Tibial nerve (tissue), 4 donors: ENCODE measurements around the gene VDAC1. TPM values are rescaled to one million over a fixed set of nuclear protein-coding genes. Genes with fewer than 3 reads are reported as not detected.

Source experiments
- DNase-seq, 2 donors: peaks; one replicate each; pipeline ENCODE4 v3.0.0-alpha.2; 2019; ENCODE audit warnings: low spot score in 2 of 2
- H3K27ac ChIP-seq, 4 donors: fragments of 200-600 bp; sonication (generic) in 3 of 4; one replicate each; pipeline ENCODE4 v1.5.1; 2017 to 2019; ENCODE audit warnings: mild to moderate bottlenecking in 1 of 4
- H3K27me3 ChIP-seq, 2 donors: fragments of 200-600 bp; sonication (generic) in 1 of 2; one replicate each; pipeline versions ENCODE4 v1.5.1 to v1.6.0; 2017 to 2019
- H3K36me3 ChIP-seq, 3 donors: fragments of 200-600 bp; sonication (generic); one replicate each; pipeline ENCODE4 v1.5.1; 2018 to 2019
- H3K4me1 ChIP-seq, 4 donors: fragments of 200-600 bp; sonication (generic) in 3 of 4; one replicate each; pipeline ENCODE4 v1.5.1; 2017 to 2019
- H3K4me3 ChIP-seq, 4 donors: fragments of 200-600 bp; sonication (generic) in 3 of 4; one replicate each; pipeline ENCODE4 v1.5.1; 2017 to 2019; ENCODE audit warnings: mild to moderate bottlenecking in 1 of 4, moderate library complexity in 1 of 4
- H3K9me3 ChIP-seq, 4 donors: fragments of 200-600 bp; sonication (generic) in 3 of 4; one replicate each; pipeline ENCODE4 v1.5.1; 2017 to 2019
- CTCF ChIP-seq, 5 experiments: fragments of 200-600 bp in 3 of 5; fragments of 450-650 bp in 2 of 5; sonication (generic) in 3 of 5; IDR thresholded peaks; one replicate each; pipeline ENCODE4 v1.5.1; 2016 to 2019; ENCODE audit warnings: antibody characterized with exemption in 5 of 5, mild to moderate bottlenecking in 3 of 5, moderate library complexity in 2 of 5
- EP300 ChIP-seq, 2 donors: sonication (generic); formaldehyde crosslinking; IDR thresholded peaks; one replicate each; pipeline ENCODE4 v1.6.1; 2017; ENCODE audit warnings: antibody characterized with exemption in 2 of 2, mild to moderate bottlenecking in 1 of 2
- POLR2A ChIP-seq, 2 donors: fragments of 450-650 bp; IDR thresholded peaks; one replicate each; pipeline ENCODE4 v1.6.1; 2017; ENCODE audit warnings: antibody characterized with exemption in 2 of 2, mild to moderate bottlenecking in 2 of 2, moderate library complexity in 2 of 2
- WGBS, 2 donors: methylation state at CpG; one replicate each; pipeline ENCODE4 v1.1.5; 2018; 5-methylcytosine and 5-hydroxymethylcytosine counted together
- total RNA-seq, 4 donors: library from RNA; depleted of rRNA; stranded (reverse); fragments of >200 nt; gene quantifications; one replicate each; pipeline ENCODE4 v1.1.0, GENCODE V29; 2016

Gene VDAC1
- total RNA-seq, 4 donors from 2014 or later: 64.7 to 103 (median 71.9) TPM

GRCh38 chr5:133985540-133986180 lies 19.1 kb downstream of the VDAC1 start:
- Histone ChIP-seq H3K4me3 (no peak overlapping the region), H3K27me3 (no peaks in the 10 kb centered on the region), H3K36me3 (peaks cover 0 to 91% (median 8%) of the 10 kb centered on the region in 3 donors), H3K27ac (no peak overlapping the region), H3K9me3 (no peaks in the 10 kb centered on the region), H3K4me1 (peaks cover 0 to 9% (median 0%) of the 10 kb centered on the region in 4 donors)
- TF ChIP-seq CTCF (IDR thresholded peaks at IDR 0.05) (no peak), POLR2A (IDR thresholded peaks at IDR 0.05) (no peak), EP300 (IDR thresholded peaks at IDR 0.05) (no peak)
- WGBS, 2 donors: 67 to 71% methylated on average over 3 of the region's 3 CpGs
- no peak for DNase-seq

- 88 to 90% methylated on average over 5 of the region's 5 CpGs for WGBS, 2 donors
- Histone ChIP-seq H3K36me3 (peaks cover 0 to 79% (median 0%) of the 10 kb centered on the region in 3 donors), H3K9me3 (no peaks in the 10 kb centered on the region), H3K27me3 (no peaks in the 10 kb centered on the region), H3K4me3 (no peak overlapping the region), H3K27ac (no peak overlapping the region), H3K4me1 (peaks cover 0 to 12% (median 0%) of the 10 kb centered on the region in 4 donors)
- TF ChIP-seq POLR2A (IDR thresholded peaks at IDR 0.05) (no peak), CTCF (IDR thresholded peaks at IDR 0.05) (no peak), EP300 (IDR thresholded peaks at IDR 0.05) (no peak)
- DNase-seq: no peak
These were observed 21.1 kb downstream of the VDAC1 start for GRCh38 chr5:133983674-133984073.

- TF ChIP-seq POLR2A (IDR thresholded peaks at IDR 0.05) (no peak), EP300 (IDR thresholded peaks at IDR 0.05) (no peak), CTCF (IDR thresholded peaks at IDR 0.05) (no peak)
- no peaks in the 10 kb centered on the region for H3K27me3 ChIP-seq
- H3K27ac ChIP-seq: no peak overlapping the region
- H3K4me3 ChIP-seq: no peak overlapping the region
- DNase-seq: no peak
- peaks cover 0 to 76% (median 0%) of the 10 kb centered on the region in 3 donors for H3K36me3 ChIP-seq
- 67 to 68% methylated on average over 1 of the region's 1 CpG for WGBS, 2 donors
- peaks cover 0 to 29% (median 2%) of the 10 kb centered on the region in 4 donors for H3K4me1 ChIP-seq
- no peaks in the 10 kb centered on the region for H3K9me3 ChIP-seq
These were observed 23.1 kb downstream of the VDAC1 start for GRCh38 chr5:133981714-133982113.

GRCh38 chr5:133980652-133981051 lies 24.1 kb downstream of the VDAC1 start:
- H3K4me3 ChIP-seq: no peak overlapping the region
- peaks cover 0 to 78% (median 6%) of the 10 kb centered on the region in 3 donors for H3K36me3 ChIP-seq
- WGBS, 2 donors: 78 to 81% methylated on average over 7 of the region's 7 CpGs
- no peaks in the 10 kb centered on the region for H3K9me3 ChIP-seq
- H3K4me1 ChIP-seq: peaks cover 0 to 22% (median 2%) of the 10 kb centered on the region in 4 donors
- DNase-seq: no peak
- TF ChIP-seq EP300 (IDR thresholded peaks at IDR 0.05) (no peak), CTCF (IDR thresholded peaks at IDR 0.05) (no peak), POLR2A (IDR thresholded peaks at IDR 0.05) (no peak)
- H3K27ac ChIP-seq: no peak overlapping the region
- no peaks in the 10 kb centered on the region for H3K27me3 ChIP-seq

GRCh38 chr5:133978943-133979342 lies 25.8 kb downstream of the VDAC1 start:
- peaks cover 5 to 80% (median 10%) of the 10 kb centered on the region in 3 donors for H3K36me3 ChIP-seq
- WGBS, 2 donors: 82 to 86% methylated on average over 3 of the region's 3 CpGs
- no peak for DNase-seq

More at GRCh38 chr5:133978943-133979342, 25.8 kb downstream of the VDAC1 start:
- Histone ChIP-seq H3K4me3 (no peak overlapping the region), H3K27ac (peak overlapping the region in 1 of 4 donors; percentile 73), H3K4me1 (peaks cover 0 to 21% (median 2%) of the 10 kb centered on the region in 4 donors), H3K27me3 (no peaks in the 10 kb centered on the region), H3K9me3 (no peaks in the 10 kb centered on the region)
- TF ChIP-seq CTCF (IDR thresholded peaks at IDR 0.05) (no peak), POLR2A (IDR thresholded peaks at IDR 0.05) (no peak), EP300 (IDR thresholded peaks at IDR 0.05) (no peak)
